HG03378 (cell line): Measurements from ENCODE around the gene GDF2.

Experiments used
- ATAC-seq: cut with Tn5 transposase; IDR thresholded peaks from one replicate; pipeline ENCODE4 v1.9.1; 2021; ENCODE audit warnings: mild to moderate bottlenecking, moderate library complexity; ENCODE audit not compliant: unreplicated experiment

GDF2 gene

DNA sequence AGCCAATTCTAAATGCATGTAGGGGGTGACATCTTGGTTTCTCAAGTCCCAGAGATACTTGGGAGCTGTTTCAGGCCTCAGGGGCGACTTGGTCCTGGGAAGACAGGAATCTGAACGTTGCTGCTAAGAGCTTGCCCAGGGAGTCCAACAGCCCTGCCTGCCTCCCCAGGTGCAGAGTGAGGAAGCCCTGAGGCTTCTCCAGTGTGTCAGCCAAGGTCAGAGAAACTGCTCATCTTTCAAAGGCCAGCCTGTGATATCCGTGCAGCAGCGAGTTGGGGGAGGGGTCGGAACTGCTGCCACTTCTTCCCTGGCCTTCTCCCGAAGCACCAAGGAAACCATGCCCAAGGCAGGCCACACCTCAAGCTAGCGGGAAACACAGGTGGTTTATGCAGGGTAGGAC lies 9.7 kb downstream of the GDF2 start:
- no peak for ATAC-seq

DNA sequence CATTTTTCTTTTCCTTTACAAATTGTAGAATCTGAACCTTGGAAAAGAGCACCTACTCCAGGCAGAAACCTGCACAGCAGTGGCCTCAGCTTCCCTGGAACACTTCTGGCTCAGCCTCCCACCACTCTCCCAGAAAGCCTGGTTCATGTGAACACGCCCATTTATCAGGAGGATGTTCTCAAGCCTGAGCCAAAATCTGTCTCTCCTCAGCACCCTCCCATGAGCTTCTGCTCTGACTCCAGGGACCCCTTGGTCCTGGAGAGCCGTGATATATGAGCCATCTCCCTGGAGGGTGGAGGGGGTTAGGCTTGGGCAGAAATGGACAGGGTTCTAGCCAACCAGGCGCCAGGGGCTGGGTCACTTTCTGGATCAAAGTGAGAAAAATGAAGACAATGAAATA lies 10.1 kb downstream of the GDF2 start:
- ATAC-seq = no peak

DNA sequence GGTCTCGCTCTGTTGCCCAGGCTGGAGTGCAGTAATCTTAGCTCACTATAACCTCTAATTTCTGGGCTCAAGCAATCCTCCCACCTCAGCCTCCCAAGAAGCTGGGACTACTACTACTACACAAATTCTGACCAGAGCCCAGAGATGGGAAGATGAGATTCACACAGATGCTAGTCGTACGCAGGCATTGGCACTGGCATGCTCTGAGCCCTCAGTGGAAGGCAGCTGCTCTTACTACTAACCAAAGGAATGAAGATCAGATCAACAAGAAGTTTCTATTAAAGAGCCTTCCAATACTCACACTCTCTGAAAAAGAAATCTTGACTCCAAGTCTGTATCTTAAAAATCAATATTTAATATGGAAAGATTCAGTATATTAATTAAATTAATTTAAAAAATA lies 10.7 kb downstream of the GDF2 start:
- ATAC-seq = no peak

DNA sequence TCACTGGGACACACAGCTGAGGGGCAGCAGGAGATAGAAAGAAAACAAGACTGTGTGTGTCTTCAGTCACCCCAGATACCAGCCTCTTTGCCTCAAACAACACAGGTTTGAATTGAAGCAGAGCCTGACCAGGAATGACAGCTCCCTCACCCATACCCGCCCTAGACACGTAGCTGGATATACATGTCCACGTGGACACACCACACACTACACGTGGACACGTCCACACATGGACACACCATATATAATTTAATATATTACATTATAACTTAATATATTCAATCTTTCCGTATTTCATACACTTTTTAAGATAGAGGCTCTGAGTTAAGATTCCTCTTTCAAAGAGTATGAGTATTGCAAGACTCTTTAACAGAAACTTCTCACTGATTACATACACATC lies 11.3 kb downstream of the GDF2 start:
- no peak for ATAC-seq

DNA sequence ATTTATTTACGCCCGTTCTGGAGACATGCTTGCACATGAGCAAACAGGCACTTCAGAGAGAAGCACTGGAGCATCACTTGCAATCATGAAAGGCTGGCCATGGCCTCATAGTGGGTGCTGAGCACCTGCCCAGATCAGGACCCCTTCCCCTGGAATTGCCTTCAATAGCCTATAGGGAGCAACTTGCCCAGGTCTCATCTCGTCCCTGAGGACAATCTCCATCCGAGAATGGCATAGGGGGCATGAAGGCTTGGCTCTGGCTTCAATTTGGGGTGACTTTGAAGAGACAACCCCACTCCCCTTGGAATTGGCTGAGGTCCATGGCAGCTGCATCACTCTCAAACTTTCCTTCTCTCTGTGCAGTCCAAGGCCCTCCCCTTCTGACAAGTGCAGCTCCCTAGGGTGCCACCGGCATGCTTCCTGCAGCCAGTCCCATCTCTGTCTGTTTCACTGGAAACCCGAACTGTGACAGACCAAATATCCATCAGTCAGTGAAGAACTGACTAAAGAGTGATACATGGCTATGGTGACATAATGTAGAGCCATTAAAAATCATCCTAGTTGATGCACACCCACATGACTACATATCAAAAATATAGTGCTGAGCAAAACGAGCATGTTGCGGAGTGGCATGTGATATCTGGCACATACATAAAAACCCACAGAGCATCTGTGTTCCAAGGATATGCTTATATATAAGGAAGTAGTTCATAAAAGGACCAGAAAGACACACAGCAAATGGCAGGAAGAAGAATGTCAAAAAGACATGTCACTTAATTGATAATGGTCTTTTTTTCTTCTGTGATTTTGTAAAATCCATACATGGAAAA lies 12.4 kb downstream of the GDF2 start:
- ATAC-seq = no peak

DNA sequence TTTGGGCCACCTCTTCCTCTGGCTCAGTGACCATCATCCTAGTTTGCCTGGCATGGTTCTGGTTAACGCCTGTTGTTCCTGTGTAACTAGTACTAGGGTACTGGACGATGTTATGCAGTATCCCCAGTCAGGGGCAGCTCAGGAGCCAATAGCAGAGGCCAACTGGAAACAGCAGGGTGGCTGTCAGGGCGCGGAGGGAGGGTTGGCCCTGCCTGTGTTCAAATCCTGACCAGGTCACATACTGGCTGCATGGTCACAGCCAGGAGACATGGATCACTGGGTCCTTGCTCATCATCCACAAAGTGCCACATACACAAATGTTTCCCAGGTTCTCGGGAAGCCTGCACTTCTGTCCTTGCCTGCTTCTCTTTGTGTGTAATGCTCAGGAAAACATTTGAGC lies 13.7 kb downstream of the GDF2 start:
- ATAC-seq = no peak

DNA sequence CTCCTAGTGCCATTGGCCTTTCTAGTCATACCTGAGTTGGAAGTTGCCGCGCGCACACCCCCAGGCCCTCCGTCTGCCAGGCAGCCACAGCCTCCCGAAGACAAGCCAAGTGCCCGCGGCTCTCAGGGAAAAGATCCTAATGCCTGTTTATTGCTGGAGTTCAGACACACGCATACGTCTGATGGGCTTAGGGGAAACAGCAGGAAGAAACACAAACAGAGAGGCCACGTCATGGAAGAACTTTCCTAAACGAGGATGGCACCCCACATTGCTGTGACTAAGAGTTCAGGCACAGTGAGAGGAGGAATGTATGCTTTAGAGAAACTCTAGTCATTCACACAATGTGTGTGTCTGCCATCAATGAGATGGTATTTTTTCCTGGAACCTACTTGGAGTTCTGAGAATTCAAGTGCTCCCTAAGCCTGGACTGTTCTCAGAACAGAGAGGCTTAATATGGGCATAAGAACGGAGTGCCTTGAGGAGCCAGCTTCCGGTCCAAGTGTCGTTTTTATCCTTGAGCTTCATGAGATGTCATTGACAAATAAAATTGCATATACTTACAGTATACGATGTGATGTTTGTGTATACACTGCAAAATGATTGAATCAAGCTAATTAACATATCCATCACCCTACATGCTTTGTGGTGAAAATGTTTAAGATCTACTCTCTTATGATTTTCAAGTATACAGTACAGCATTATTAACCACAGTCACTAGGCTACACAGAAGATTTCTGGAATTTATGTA lies 14.3 kb downstream of the GDF2 start:
- no peak for ATAC-seq

DNA sequence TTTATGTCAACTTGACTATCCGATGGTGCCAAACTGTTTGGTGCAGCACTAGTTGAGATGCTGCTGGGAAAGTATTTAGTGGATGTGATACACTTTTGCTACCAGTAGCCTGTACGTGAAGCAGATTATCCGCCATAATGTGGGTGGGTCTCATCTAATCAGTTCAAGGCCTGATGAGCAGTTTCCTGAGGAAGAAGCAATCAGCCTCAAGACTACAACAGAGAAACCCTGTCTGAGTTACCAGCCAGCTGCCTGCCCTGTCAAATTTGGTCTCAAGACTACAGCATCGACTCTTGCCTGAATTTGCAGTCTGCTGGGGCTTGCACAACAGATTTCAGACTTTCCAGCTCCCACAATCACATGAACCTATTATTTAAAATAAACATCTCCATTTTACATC lies 15.1 kb downstream of the GDF2 start:
- ATAC-seq = no peak

DNA sequence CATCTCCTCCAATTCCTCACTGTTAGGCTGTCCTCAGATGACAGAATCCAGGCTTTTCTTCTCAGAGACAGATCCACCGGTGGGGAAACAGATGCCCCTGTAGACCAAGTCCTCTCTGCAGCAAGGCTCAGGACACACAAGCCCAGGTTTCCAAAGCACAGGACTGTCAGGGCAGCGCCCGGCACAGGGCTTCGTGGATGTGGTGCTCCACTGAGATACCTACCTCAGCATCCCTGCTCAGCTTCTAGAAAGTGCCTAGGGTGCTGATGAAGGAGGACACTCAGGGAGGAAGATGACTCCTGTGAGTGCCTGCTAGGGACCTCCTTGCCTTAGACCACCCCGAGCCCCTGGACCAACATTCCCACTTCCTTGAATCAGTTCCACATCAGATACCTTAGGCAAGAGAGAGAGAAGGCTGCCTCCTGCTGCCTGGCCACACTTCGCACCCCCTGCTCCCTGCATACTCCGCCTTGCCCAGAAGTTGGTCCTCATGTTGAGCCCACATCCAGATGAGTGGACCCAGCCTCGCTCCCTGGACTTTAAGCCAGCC lies 17.0 kb downstream of the GDF2 start:
- no peak for ATAC-seq

DNA sequence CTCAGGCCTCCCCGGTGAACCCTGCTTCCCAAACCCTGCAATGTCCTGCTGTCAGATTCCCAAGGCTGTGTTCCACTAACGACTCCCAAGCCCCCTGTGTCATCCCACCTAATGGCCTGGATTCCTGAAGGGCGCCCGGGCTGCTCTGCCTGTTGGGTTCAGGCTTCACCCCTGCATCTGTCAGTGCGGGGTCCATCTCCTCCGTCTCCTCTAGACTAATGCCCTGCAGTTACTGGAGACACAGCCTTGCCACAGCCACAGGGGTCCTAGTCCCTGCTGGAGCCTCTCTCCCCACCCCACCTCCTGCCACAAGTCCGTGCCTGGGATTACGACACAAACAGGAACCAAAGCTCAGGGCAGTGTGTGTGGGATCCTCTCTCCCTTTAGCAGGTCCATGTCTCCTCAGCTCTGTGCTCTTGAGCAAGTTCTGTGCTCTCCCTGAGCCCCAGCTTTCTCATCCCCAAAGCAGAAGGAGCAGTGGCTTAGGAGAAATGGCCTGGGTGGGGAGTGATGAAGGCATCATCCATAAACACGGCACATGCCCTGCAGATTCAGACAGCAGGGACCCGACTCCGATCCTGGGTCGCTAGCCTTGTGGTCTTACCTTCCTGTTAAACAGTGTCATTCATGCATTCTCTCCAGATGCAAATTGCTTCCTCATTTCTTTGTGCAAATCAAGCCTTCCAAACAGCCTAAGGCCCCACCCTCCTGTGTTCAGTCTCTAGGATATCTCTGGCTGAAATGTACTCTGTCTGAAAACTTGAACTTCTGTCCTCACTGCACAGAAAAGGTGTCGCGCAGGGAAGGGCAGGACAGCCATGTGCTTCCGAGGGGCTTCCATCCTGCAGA lies 17.7 kb downstream of the GDF2 start:
- ATAC-seq = no peak

DNA sequence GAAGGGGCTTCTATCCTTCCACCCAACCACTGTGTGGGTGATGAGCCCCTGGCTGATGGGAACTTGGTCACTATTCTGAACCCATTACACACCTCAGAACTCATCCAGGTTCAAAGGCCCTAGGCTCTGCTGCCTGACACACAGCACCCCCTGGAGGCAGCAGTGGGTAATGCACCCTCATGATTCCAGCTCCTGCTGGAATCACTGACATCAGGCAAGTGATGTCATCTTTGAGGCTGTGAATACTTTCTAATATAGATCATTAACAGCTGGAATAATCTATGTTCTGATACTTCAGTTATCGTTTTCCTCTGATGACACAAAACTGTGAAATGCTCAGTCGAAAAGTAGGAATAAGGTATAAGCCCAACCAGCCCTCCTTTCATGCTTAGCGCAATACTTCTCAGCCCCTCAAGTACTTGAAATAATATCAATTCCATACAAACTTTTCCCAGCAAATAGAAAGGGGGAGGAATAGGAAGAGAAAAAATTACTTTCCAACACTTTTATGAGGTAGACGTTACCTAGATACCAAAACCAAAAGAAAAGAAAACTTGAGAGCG lies 18.4 kb downstream of the GDF2 start:
- no peak for ATAC-seq

DNA sequence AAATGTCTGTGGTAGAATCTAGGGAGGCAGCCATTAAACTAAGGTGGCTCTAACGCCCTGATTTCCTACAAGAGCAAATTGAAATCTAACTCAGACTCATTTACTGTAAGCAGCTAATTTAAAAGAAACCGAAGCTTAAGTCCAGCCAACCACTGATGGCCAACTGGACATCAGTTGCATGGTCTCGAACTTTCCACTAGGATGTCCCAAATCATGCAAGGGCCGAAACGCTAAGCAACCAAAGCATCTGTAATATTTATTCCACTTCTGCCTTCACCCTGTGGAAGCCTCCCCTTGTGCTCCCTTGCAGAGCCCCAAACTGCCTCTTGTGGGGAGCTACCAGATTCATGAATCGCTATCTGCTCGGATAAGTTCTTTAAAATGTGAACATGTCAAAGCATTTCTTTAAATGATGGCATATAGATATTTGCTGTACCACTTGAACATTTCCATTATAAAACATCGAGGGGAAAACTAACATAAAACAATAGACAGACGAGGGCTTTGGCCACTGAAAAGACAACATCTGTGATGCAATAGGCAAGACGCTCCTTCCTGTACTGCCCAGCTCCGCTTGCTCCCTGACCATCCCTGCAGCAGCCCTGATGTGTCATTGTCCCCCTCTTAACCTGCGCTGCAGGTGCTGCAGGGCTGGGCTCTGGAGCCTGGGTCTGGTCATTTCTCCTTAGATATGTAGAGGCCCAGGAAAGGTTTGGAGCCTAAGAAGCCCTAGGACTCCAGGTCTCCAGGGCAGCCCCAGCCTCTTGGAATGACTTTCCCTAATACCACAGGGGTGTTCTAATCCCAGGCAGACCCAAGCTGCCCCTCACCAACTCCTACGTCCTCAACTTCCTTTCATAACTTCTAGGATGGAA lies 23.0 kb downstream of the GDF2 start:
- no peak for ATAC-seq

DNA sequence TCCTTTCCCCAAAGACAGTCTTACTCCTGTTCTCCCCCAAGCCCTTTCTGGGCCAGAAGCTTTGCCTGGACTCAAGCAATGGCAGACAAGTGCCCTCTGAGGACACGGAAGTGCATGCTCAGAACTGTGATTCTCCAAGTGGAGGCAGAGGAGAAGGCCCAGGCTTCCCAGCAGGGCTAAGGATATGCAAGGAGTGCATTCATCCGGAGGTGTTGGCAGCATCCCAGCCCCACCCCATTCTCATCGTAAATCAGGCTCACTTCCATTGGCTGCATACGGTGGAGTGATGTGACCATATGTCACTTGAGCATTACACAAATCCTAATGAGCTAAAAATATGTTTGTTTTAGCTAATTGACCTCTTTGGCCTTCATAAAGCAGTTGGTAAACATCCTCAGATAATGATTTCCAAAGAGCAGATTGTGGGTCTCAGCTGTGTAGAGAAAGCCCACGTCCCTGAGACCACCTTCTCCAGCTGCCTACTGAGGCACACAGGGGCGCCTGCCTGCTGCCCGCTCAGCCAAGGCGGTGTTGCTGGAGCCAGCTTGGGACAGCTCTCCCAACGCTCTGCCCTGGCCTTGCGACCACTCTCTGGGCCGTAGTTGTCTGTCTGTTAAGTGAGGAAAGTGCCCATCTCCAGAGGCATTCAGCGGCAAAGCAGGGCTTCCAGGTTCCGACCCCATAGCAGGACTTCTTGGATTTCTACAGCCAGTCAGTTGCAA lies 24.5 kb downstream of the GDF2 start:
- ATAC-seq = no peak

DNA sequence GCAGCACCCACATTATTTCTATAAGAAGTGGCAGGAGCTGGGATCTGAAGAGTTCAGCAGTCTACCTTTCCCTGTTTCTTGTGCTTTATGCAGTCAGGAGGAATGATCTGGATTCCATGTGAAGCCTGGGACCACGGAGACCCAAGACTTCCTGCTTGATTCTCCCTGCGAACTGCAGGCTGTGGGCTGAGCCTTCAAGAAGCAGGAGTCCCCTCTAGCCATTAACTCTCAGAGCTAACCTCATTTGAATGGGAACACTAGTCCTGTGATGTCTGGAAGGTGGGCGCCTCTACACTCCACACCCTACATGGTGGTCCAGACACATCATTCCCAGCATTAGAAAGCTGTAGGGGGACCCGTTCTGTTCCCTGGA lies 25.0 kb downstream of the GDF2 start:
- ATAC-seq = no peak

DNA sequence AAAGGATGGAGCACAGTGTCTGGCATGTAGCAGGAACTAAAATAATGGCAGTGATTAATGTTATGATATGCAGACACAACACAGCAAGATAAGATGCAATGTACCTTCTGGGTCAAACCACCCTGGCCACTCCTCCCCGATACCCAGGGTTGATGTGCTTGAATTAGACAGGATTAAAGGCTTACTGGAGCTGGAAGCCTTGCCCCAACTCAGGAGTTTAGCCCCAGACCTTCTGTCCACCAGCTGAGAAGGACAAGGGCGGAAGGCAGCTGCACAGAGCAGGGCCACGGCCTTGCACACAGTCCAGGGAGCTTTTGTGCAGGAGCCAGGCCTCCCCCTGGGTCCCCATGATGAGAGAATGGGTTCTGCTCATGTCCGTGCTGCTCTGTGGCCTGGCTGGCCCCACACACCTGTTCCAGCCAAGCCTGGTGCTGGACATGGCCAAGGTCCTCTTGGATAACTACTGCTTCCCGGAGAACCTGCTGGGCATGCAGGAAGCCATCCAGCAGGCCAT lies 25.9 kb downstream of the GDF2 start, which contains the start of gene RBP3:
Gene RBP3 (plus strand): TSS at position 226 of the 514 bp plus-strand sequence. CDS start 122 bp downstream, at position 348.
- ATAC-seq = no peak

DNA sequence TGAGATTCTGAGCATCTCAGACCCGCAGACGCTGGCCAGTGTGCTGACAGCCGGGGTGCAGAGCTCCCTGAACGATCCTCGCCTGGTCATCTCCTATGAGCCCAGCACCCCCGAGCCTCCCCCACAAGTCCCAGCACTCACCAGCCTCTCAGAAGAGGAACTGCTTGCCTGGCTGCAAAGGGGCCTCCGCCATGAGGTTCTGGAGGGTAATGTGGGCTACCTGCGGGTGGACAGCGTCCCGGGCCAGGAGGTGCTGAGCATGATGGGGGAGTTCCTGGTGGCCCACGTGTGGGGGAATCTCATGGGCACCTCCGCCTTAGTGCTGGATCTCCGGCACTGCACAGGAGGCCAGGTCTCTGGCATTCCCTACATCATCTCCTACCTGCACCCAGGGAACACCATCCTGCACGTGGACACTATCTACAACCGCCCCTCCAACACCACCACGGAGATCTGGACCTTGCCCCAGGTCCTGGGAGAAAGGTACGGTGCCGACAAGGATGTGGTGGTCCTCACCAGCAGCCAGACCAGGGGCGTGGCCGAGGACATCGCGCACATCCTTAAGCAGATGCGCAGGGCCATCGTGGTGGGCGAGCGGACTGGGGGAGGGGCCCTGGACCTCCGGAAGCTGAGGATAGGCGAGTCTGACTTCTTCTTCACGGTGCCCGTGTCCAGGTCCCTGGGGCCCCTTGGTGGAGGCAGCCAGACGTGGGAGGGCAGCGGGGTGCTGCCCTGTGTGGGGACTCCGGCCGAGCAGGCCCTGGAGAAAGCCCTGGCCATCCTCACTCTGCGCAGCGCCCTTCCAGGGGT lies 26.6 kb downstream of the GDF2 start:
- no peak for ATAC-seq

DNA sequence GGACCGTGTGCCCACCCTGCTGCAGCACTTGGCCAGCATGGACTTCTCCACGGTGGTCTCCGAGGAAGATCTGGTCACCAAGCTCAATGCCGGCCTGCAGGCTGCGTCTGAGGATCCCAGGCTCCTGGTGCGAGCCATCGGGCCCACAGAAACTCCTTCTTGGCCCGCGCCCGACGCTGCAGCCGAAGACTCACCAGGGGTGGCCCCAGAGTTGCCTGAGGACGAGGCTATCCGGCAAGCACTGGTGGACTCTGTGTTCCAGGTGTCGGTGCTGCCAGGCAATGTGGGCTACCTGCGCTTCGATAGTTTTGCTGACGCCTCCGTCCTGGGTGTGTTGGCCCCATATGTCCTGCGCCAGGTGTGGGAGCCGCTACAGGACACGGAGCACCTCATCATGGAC lies 27.3 kb downstream of the GDF2 start:
- no peak for ATAC-seq

DNA sequence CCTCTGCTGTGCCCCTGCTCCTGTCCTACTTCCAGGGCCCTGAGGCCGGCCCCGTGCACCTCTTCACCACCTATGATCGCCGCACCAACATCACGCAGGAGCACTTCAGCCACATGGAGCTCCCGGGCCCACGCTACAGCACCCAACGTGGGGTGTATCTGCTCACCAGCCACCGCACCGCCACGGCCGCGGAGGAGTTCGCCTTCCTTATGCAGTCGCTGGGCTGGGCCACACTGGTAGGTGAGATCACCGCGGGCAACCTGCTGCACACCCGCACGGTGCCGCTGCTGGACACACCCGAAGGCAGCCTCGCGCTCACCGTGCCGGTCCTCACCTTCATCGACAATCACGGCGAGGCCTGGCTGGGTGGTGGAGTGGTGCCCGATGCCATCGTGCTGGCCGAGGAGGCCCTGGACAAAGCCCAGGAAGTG lies 27.7 kb downstream of the GDF2 start:
- no peak for ATAC-seq
